ENCODE results near the gene FAM168B.

DNA sequence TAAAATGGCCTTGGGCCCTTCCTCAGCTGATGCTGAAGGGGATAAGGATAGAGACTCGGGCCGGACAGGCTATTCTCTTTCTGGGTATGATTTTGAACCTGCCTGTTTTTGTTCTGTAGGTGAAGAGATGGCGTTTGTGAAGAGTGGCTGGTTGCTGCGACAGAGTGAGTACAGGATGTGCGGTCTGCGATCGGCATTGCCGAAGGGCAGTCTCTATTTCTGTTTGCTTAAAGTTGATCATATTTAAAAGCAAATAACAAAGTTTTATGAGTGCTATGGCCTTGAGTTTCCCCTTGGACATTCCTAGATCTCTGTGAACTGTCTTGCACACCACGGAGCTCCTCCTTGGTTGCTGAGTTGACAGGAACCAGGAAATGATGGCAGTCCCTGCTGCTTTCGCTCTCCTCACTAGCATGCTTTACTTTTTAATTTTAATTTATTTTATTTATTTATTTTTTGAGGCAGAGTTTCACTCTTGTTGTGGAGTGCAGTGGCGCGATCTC is 27.6 kb upstream of the FAM168B start:
- TF ChIP-seq, protein P1, sequence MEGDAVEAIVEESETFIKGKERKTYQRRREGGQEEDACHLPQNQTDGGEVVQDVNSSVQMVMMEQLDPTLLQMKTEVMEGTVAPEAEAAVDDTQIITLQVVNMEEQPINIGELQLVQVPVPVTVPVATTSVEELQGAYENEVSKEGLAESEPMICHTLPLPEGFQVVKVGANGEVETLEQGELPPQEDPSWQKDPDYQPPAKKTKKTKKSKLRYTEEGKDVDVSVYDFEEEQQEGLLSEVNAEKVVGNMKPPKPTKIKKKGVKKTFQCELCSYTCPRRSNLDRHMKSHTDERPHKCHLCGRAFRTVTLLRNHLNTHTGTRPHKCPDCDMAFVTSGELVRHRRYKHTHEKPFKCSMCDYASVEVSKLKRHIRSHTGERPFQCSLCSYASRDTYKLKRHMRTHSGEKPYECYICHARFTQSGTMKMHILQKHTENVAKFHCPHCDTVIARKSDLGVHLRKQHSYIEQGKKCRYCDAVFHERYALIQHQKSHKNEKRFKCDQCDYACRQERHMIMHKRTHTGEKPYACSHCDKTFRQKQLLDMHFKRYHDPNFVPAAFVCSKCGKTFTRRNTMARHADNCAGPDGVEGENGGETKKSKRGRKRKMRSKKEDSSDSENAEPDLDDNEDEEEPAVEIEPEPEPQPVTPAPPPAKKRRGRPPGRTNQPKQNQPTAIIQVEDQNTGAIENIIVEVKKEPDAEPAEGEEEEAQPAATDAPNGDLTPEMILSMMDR (IDR thresholded peaks at IDR 0.05), result no peak
- TF ChIP-seq POLR2A (IDR thresholded peaks at IDR 0.05), result no peak
